Forelimb muscle (tissue), 1 donor: ENCODE data around the gene EDN2. TPM values are rescaled to one million over a fixed set of nuclear protein-coding genes. Genes with fewer than 3 reads are reported as not detected.
A peak's percentile ranks its signal among the peaks of the same experiment; 100 is the strongest.

ENCODE experiments used
- DNase-seq: peaks from one replicate; pipeline ENCODE4 v3.0.0-alpha.2; 2013; ENCODE audit warnings: low read depth
- polyA plus RNA-seq: library from polyadenylated mRNA; unstranded; fragments of 120-200 nt; gene quantifications from one replicate; pipeline ENCODE4 v1.2.1, GENCODE V29; 2013; ENCODE audit not compliant: insufficient read length

The EDN2 gene
- polyA plus RNA-seq, 1 donor: 0.25 TPM

GRCh38 chr1:41498804-41499203 is 14.3 kb upstream of the EDN2 start:
- no peak for DNase-seq

- no peak for DNase-seq
These were observed 13.9 kb upstream of the EDN2 start for GRCh38 chr1:41498391-41498790.

- DNase-seq: no peak
These were observed 13.1 kb upstream of the EDN2 start for GRCh38 chr1:41497461-41498030.

GRCh38 chr1:41497056-41497440 is 12.6 kb upstream of the EDN2 start:
- DNase-seq: no peak

- peak; percentile 49 for DNase-seq
These were observed 11.9 kb upstream of the EDN2 start for GRCh38 chr1:41496080-41497055.

GRCh38 chr1:41495210-41495948 is 10.9 kb upstream of the EDN2 start:
- no peak for DNase-seq

GRCh38 chr1:41494351-41495209 is 10.1 kb upstream of the EDN2 start:
- DNase-seq: no peak

- no peak for DNase-seq
These were observed 9.3 kb upstream of the EDN2 start for GRCh38 chr1:41493626-41494350.

GRCh38 chr1:41493117-41493536 is 8.6 kb upstream of the EDN2 start:
- DNase-seq: no peak

- DNase-seq: no peak
These were observed 7.9 kb upstream of the EDN2 start for GRCh38 chr1:41492341-41492848.

GRCh38 chr1:41490911-41491310 is 6.4 kb upstream of the EDN2 start:
- no peak for DNase-seq

GRCh38 chr1:41489561-41489960 is 5.1 kb upstream of the EDN2 start:
- DNase-seq: no peak

GRCh38 chr1:41488040-41488951 is 3.8 kb upstream of the EDN2 start:
- no peak for DNase-seq

- no peak for DNase-seq
These were observed 2.9 kb upstream of the EDN2 start for GRCh38 chr1:41487126-41488039.

- DNase-seq: no peak
These were observed 2.1 kb upstream of the EDN2 start for GRCh38 chr1:41486371-41487125.

GRCh38 chr1:41486053-41486370 is 1.5 kb upstream of the EDN2 start:
- DNase-seq: no peak

- DNase-seq: no peak
These were observed 1.1 kb upstream of the EDN2 start for GRCh38 chr1:41485605-41486004.

- DNase-seq: no peak
These were observed 502 bp downstream of the EDN2 start for GRCh38 chr1:41483960-41484401.
